ENCODE results near the gene ANGPTL2.

The ANGPTL2 gene

GRCh38 chr9:127140842-127141675 lies 18.6 kb upstream of the ANGPTL2 start:
- Histone ChIP-seq H3K27me3 (no peaks in the 10 kb centered on the region), H3K36me3 (no peaks in the 10 kb centered on the region), H3K4me3 (ENCODE audit: low read depth in 1 of 2, low read length in 1 of 2) (no peak overlapping the region), H3K9me3 (no peaks in the 10 kb centered on the region), H3K27ac (no peak overlapping the region), H3K4me1 (ENCODE audit: control insufficient read depth in 1 of 2, insufficient read depth in 1 of 2, low read depth in 1 of 2, low read length in 1 of 2) (no peaks in the 10 kb centered on the region)
- no peak for TF ChIP-seq CTCF (IDR thresholded peaks at IDR 0.05)

GRCh38 chr9:127140181-127140580 lies 17.7 kb upstream of the ANGPTL2 start:
- no peaks in the 10 kb centered on the region for H3K27me3 ChIP-seq
- H3K27ac ChIP-seq: no peak overlapping the region
- no peaks in the 10 kb centered on the region for H3K36me3 ChIP-seq
- H3K4me3 ChIP-seq (ENCODE audit: low read depth in 1 of 2, low read length in 1 of 2): no peak overlapping the region
- TF ChIP-seq CTCF (IDR thresholded peaks at IDR 0.05): no peak
- H3K9me3 ChIP-seq: no peaks in the 10 kb centered on the region
- no peaks in the 10 kb centered on the region for H3K4me1 ChIP-seq (ENCODE audit: control insufficient read depth in 1 of 2, insufficient read depth in 1 of 2, low read depth in 1 of 2, low read length in 1 of 2)

- Histone ChIP-seq H3K4me1 (ENCODE audit: control insufficient read depth in 1 of 2, insufficient read depth in 1 of 2, low read depth in 1 of 2, low read length in 1 of 2) (no peaks in the 10 kb centered on the region), H3K27ac (no peak overlapping the region)
- no peak for TF ChIP-seq CTCF (IDR thresholded peaks at IDR 0.05)
Observed at GRCh38 chr9:127139775-127140174, 17.3 kb upstream of the ANGPTL2 start.

GRCh38 chr9:127139071-127139731 lies 16.8 kb upstream of the ANGPTL2 start:
- Histone ChIP-seq H3K4me1 (ENCODE audit: control insufficient read depth in 1 of 2, insufficient read depth in 1 of 2, low read depth in 1 of 2, low read length in 1 of 2) (no peaks in the 10 kb centered on the region), H3K27me3 (no peaks in the 10 kb centered on the region), H3K4me3 (ENCODE audit: low read depth in 1 of 2, low read length in 1 of 2) (no peak overlapping the region), H3K36me3 (no peaks in the 10 kb centered on the region), H3K9me3 (no peaks in the 10 kb centered on the region), H3K27ac (no peak overlapping the region)
- no peak for TF ChIP-seq CTCF (IDR thresholded peaks at IDR 0.05)

More at GRCh38 chr9:127139775-127140174, 17.3 kb upstream of the ANGPTL2 start:
- H3K9me3 ChIP-seq: no peaks in the 10 kb centered on the region
- H3K27me3 ChIP-seq: no peaks in the 10 kb centered on the region
- no peak overlapping the region for H3K4me3 ChIP-seq (ENCODE audit: low read depth in 1 of 2, low read length in 1 of 2)
- H3K36me3 ChIP-seq: no peaks in the 10 kb centered on the region

GRCh38 chr9:127138444-127138843 lies 16.0 kb upstream of the ANGPTL2 start:
- Histone ChIP-seq H3K36me3 (no peaks in the 10 kb centered on the region), H3K9me3 (no peaks in the 10 kb centered on the region), H3K4me3 (ENCODE audit: low read depth in 1 of 2, low read length in 1 of 2) (no peak overlapping the region), H3K4me1 (ENCODE audit: control insufficient read depth in 1 of 2, insufficient read depth in 1 of 2, low read depth in 1 of 2, low read length in 1 of 2) (no peaks in the 10 kb centered on the region), H3K27ac (no peak overlapping the region), H3K27me3 (no peaks in the 10 kb centered on the region)
- no peak for TF ChIP-seq CTCF (IDR thresholded peaks at IDR 0.05)
